ENCODE measurements around the gene TSPEAR. TPM values are rescaled to one million over a fixed set of nuclear protein-coding genes. Genes with fewer than 3 reads are reported as not detected.

Gene TSPEAR
- polyA plus RNA-seq, 1 of the 3 experiments (the other 2 are of a cell fraction): 0.08 TPM

DNA sequence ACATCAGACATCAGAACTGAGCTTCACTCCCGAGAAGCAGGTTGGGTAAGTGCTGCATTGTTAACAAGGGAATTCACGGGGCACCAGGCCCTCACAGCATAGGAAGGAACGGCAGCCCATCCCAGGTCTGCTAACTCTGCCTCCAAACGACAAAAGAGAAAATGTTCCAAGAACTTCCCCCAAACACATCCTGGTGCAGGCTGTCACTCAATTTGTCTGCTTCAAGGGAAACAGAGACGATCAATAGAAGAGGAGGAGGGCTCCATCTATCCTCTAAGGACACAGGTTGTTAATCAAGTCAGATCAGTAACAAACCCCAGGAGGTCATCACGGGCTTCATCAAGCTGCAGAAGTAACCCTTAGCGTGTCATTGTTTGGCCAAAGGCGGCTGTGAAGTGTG lies 3.5 kb upstream of the TSPEAR start:
- CTCF ChIA-PET: interaction anchor here (0.7 kb wide), 1 partner anchor 205 kb away, joined by 3 read pairs; no protein-coding TSS in a partner anchor
- POLR2A ChIA-PET: no interaction called here
- no peak for TF ChIP-seq REST (IDR thresholded peaks at IDR 0.05; ENCODE audit: low read depth, low read length)
- TF ChIP-seq SMC3 (IDR thresholded peaks at IDR 0.05; ENCODE audit: low read depth, low read length): no peak
- TF ChIP-seq RFX5 (IDR thresholded peaks at IDR 0.05; ENCODE audit: low read length): no peak
- no peak for TF ChIP-seq EZH2phosphoT487 (IDR thresholded peaks at IDR 0.05; ENCODE audit: borderline replicate concordance, low read depth)
- TF ChIP-seq PBX3 (IDR thresholded peaks at IDR 0.05): no peak
- TF ChIP-seq YY1 (IDR thresholded peaks at IDR 0.05; ENCODE audit: low read depth): no peak
- no peaks in the 10 kb centered on the region; a peak in 1 of 4 replicates for H3K4me1 ChIP-seq (ENCODE audit: control insufficient read depth in 1 of 2, insufficient read depth in 2 of 2, low read depth in 1 of 2, low read length in 1 of 2)
- H3K4me2 ChIP-seq: no peak overlapping the region
- H3K9me2 ChIP-seq: no peaks in the 10 kb centered on the region
- peaks cover 57% of the 10 kb centered on the region for H3K27me3 ChIP-seq (ENCODE audit: insufficient read depth)
- DNase-seq: peak; percentile 2
- H3K36me3 ChIP-seq (replicated peaks in 1 of 2; ENCODE audit: control insufficient read depth in 1 of 2, insufficient read depth in 2 of 2, low read length in 1 of 2): no peaks in the 10 kb centered on the region
- no peaks in the 10 kb centered on the region for H3K9me3 ChIP-seq
- WGBS (ENCODE audit: low lambda C conversion rate): 4% methylated on average over 8 of the region's 8 CpGs
- no peak overlapping the region for H2AFZ ChIP-seq (ENCODE audit: low read depth)
- H3K79me2 ChIP-seq (ENCODE audit: insufficient read depth): no peaks in the 10 kb centered on the region
- H3K9ac ChIP-seq: no peak overlapping the region
- no peaks in the 10 kb centered on the region for H3F3A ChIP-seq (replicated peaks; ENCODE audit: insufficient read depth)
- no peaks in the 10 kb centered on the region for H4K20me1 ChIP-seq (ENCODE audit: insufficient read depth)
- H3K27ac ChIP-seq (ENCODE audit: low read depth in 2 of 2, low read length in 1 of 2): no peak overlapping the region
- H3K4me3 ChIP-seq (ENCODE audit: low read depth in 2 of 2, low read length in 1 of 2): no peak overlapping the region

GRCh38 chr21:44713846-44714245 lies 2.5 kb upstream of the TSPEAR start:
- 47% methylated on average over 10 of the region's 10 CpGs for WGBS (ENCODE audit: low lambda C conversion rate)
- Histone ChIP-seq H3K4me3 (ENCODE audit: low read depth in 2 of 2, low read length in 1 of 2) (no peak overlapping the region), H3K9ac (no peak overlapping the region), H3K4me1 (ENCODE audit: control insufficient read depth in 1 of 2, insufficient read depth in 2 of 2, low read depth in 1 of 2, low read length in 1 of 2) (no peaks in the 10 kb centered on the region; a peak in 1 of 4 replicates), H3K79me2 (ENCODE audit: insufficient read depth) (no peaks in the 10 kb centered on the region), H3K27me3 (ENCODE audit: insufficient read depth) (peaks cover 64% of the 10 kb centered on the region), H3K27ac (ENCODE audit: low read depth in 2 of 2, low read length in 1 of 2) (no peak overlapping the region), H3F3A (replicated peaks; ENCODE audit: insufficient read depth) (no peaks in the 10 kb centered on the region), H3K36me3 (replicated peaks in 1 of 2; ENCODE audit: control insufficient read depth in 1 of 2, insufficient read depth in 2 of 2, low read length in 1 of 2) (no peaks in the 10 kb centered on the region), H3K9me2 (no peaks in the 10 kb centered on the region), H3K9me3 (no peaks in the 10 kb centered on the region), H2AFZ (ENCODE audit: low read depth) (no peak overlapping the region), H3K4me2 (no peak overlapping the region), H4K20me1 (ENCODE audit: insufficient read depth) (no peaks in the 10 kb centered on the region)
- ChIA-PET CTCF (interaction anchor here (1.1 kb wide), 1 partner anchor 27 kb away, joined by 3 read pairs; no protein-coding TSS in a partner anchor), POLR2A (no interaction called here)
- DNase-seq: no peak
- TF ChIP-seq FOSL2 (IDR thresholded peaks at IDR 0.05; ENCODE audit: borderline replicate concordance, low read depth): no peak
- no peak for TF ChIP-seq RAD21 (IDR thresholded peaks at IDR 0.05; ENCODE audit: low read length)
- no peak for TF ChIP-seq FOXM1 (IDR thresholded peaks at IDR 0.05; ENCODE audit: low read depth)
- TF ChIP-seq RCOR1 (IDR thresholded peaks at IDR 0.05; ENCODE audit: low read length): no peak
- no peak for TF ChIP-seq MXI1 (IDR thresholded peaks at IDR 0.05; ENCODE audit: low read depth, low read length)
- TF ChIP-seq ZBTB33 (IDR thresholded peaks at IDR 0.05; ENCODE audit: borderline replicate concordance, low read depth): no peak

Data from SK-N-SH (cell line).